H1 (cell line): ENCODE data around the gene DDI2. TPM values are rescaled to one million over a fixed set of nuclear protein-coding genes. Genes with fewer than 3 reads are reported as not detected.

Source experiments
- CTCF ChIA-PET: fragments of 300-600 bp; sonication (Branson Sonifier 250); formaldehyde crosslinking; loops from one replicate; lab custom pipeline; 2021; ENCODE audit not compliant: partially characterized antibody; lab: Charles Lee
- POLR2A ChIA-PET: fragments of 300-600 bp; sonication (Branson Sonifier 250); formaldehyde crosslinking; loops from one replicate; lab custom pipeline; 2021; ENCODE audit warnings: inconsistent platforms; ENCODE audit not compliant: partially characterized antibody; lab: Charles Lee
- DNase-seq, 2 experiments: peaks; one replicate each; pipeline versions ENCODE4 v3.0.0 to v3.0.0-alpha.2; 2010 to 2022; ENCODE audit warnings: low spot score in 2 of 2, low read depth in 1 of 2, mixed read lengths in 1 of 2
- FAIRE-seq: peaks from 2 replicates; lab custom pipeline; 2011; peaks lifted over from hg19 to GRCh38; lab: Jason Lieb, UNC
- H2AFZ ChIP-seq: 2 replicates; pipeline ENCODE4 v1.8.1; 2012; ENCODE audit warnings: low read length, inconsistent platforms
- H2AK5ac ChIP-seq: 2 replicates; pipeline ENCODE4 v1.6.1; 2013; ENCODE audit warnings: low read depth, low read length
- H2BK120ac ChIP-seq: replicated peaks from 2 replicates; pipeline ENCODE3; 2013; ENCODE audit warnings: low read depth, low read length, inconsistent platforms
- H2BK12ac ChIP-seq: 2 replicates; pipeline ENCODE4 v1.6.1; 2013; ENCODE audit warnings: low read depth, low read length
- H2BK15ac ChIP-seq: 2 replicates; pipeline ENCODE4 v1.6.1; 2013; ENCODE audit warnings: low read length
- H2BK20ac ChIP-seq: 2 replicates; pipeline ENCODE4 v1.6.1; 2013; ENCODE audit warnings: low read length
- H2BK5ac ChIP-seq: 2 replicates; pipeline ENCODE4 v1.6.1; 2013; ENCODE audit warnings: low read depth, low read length
- H3K14ac ChIP-seq: 2 replicates; pipeline ENCODE4 v1.6.1; 2013; ENCODE audit warnings: inconsistent platforms; ENCODE audit not compliant: insufficient read length
- H3K18ac ChIP-seq: 2 replicates; pipeline ENCODE4 v1.6.1; 2013; ENCODE audit warnings: low read length; ENCODE audit errors: extremely low read depth
- H3K23ac ChIP-seq: 2 replicates; pipeline ENCODE4 v1.6.1; 2013; ENCODE audit warnings: inconsistent platforms; ENCODE audit not compliant: insufficient read length
- H3K23me2 ChIP-seq: 2 replicates; pipeline ENCODE4 v1.6.1; 2013; ENCODE audit warnings: low read depth, low read length
- H3K27ac ChIP-seq: 2 replicates; pipeline ENCODE4 v1.6.1; 2011; ENCODE audit warnings: low read depth, low read length, inconsistent platforms
- H3K27me3 ChIP-seq, 4 experiments: replicated peaks in 1 of 4; 1 replicate in 1 of 4; 2 replicates in 3 of 4; pipeline versions ENCODE4 v1.6.1 to v1.8.1; 2011 to 2013; ENCODE audit warnings: low read length in 3 of 4, mild to moderate bottlenecking in 3 of 4, inconsistent platforms in 2 of 4, mixed read lengths in 2 of 4, moderate library complexity in 1 of 4; ENCODE audit not compliant: control insufficient read depth in 3 of 4, insufficient read depth in 3 of 4; ENCODE audit errors: extremely low read depth in 1 of 4
- H3K36me3 ChIP-seq, 4 experiments: 2 replicates each; pipeline versions ENCODE4 v1.6.1 to v1.8.1; 2011 to 2013; ENCODE audit warnings: mild to moderate bottlenecking in 4 of 4, low read length in 3 of 4, moderate library complexity in 2 of 4, control low read depth in 1 of 4, inconsistent platforms in 1 of 4; ENCODE audit not compliant: insufficient read depth in 4 of 4, control insufficient read depth in 2 of 4
- H3K4ac ChIP-seq: replicated peaks from 2 replicates; pipeline ENCODE3; 2013; ENCODE audit warnings: low read length, low read depth, mixed read lengths, inconsistent platforms; ENCODE audit not compliant: insufficient read length
- H3K4me1 ChIP-seq, 4 experiments: replicated peaks in 1 of 4; 1 replicate in 1 of 4; 2 replicates in 3 of 4; pipeline versions ENCODE4 v1.6.1 to v1.8.1; 2011 to 2013; ENCODE audit warnings: low read length in 3 of 4, inconsistent platforms in 2 of 4, mixed read lengths in 1 of 4; ENCODE audit not compliant: insufficient read depth in 4 of 4, control insufficient read depth in 3 of 4
- H3K4me2 ChIP-seq, 2 experiments: 2 replicates each; pipeline versions ENCODE4 v1.6.1 to v1.8.1; 2011 to 2013; ENCODE audit warnings: low read depth in 2 of 2, low read length in 2 of 2, control low read depth in 1 of 2, inconsistent platforms in 1 of 2, mild to moderate bottlenecking in 1 of 2; ENCODE audit not compliant: insufficient read depth in 1 of 2
- H3K4me3 ChIP-seq, 4 experiments: fragments of 200-600, 300-600 bp in 1 of 4; sonication (generic), shearing (Covaris generic), sonication (Bioruptor Twin) in 1 of 4; 2 replicates each; pipeline versions ENCODE4 v1.5.1 to v1.8.1; 2011 to 2016; ENCODE audit warnings: low read length in 4 of 4, low read depth in 3 of 4, control low read depth in 2 of 4, inconsistent platforms in 2 of 4, mild to moderate bottlenecking in 2 of 4, mixed read lengths in 1 of 4, moderate library complexity in 1 of 4; ENCODE audit not compliant: insufficient read depth in 2 of 4; ENCODE audit errors: extremely low read depth in 1 of 4
- H3K56ac ChIP-seq: replicated peaks from 2 replicates; pipeline ENCODE3; 2013; ENCODE audit warnings: low read depth, mild to moderate bottlenecking, mixed read lengths, low read length, inconsistent platforms; ENCODE audit not compliant: insufficient read length
- H3K79me1 ChIP-seq: 2 replicates; pipeline ENCODE4 v1.6.1; 2013; ENCODE audit warnings: low read depth, low read length, control low read depth
- H3K79me2 ChIP-seq, 2 experiments: 2 replicates each; pipeline versions ENCODE4 v1.6.1 to v1.8.1; 2012 to 2013; ENCODE audit warnings: low read length in 2 of 2, mild to moderate bottlenecking in 2 of 2, inconsistent platforms in 1 of 2; ENCODE audit not compliant: insufficient read depth in 2 of 2, control insufficient read depth in 1 of 2
- H3K9ac ChIP-seq, 4 experiments: replicated peaks in 1 of 4; 1 replicate in 1 of 4; 2 replicates in 3 of 4; pipeline versions ENCODE4 v1.6.1 to v1.8.1; 2011 to 2013; ENCODE audit warnings: low read depth in 3 of 4, low read length in 3 of 4, control low read depth in 2 of 4, mild to moderate bottlenecking in 2 of 4, moderate library complexity in 2 of 4, inconsistent platforms in 1 of 4; ENCODE audit errors: extremely low read depth in 1 of 4
- H3K9me3 ChIP-seq, 2 experiments: 2 replicates each; pipeline versions ENCODE4 v1.6.1 to v1.8.1; 2012 to 2013; ENCODE audit warnings: mild to moderate bottlenecking in 2 of 2, moderate library complexity in 2 of 2, control low read depth in 1 of 2, inconsistent platforms in 1 of 2, low read depth in 1 of 2, low read length in 1 of 2, mixed read lengths in 1 of 2; ENCODE audit not compliant: insufficient read depth in 2 of 2
- H4K20me1 ChIP-seq, 2 experiments: replicated peaks in 1 of 2; 2 replicates each; pipeline versions ENCODE3 to v1.8.1; 2011 to 2013; ENCODE audit warnings: inconsistent platforms in 2 of 2, low read length in 2 of 2, mild to moderate bottlenecking in 1 of 2; ENCODE audit not compliant: insufficient read depth in 2 of 2, control insufficient read depth in 1 of 2
- H4K5ac ChIP-seq: 2 replicates; pipeline ENCODE4 v1.6.1; 2013; ENCODE audit warnings: low read length, low read depth, mixed read lengths, inconsistent platforms; ENCODE audit not compliant: insufficient read length
- H4K8ac ChIP-seq: 2 replicates; pipeline ENCODE4 v1.8.0; 2013; ENCODE audit warnings: mild to moderate bottlenecking, moderate library complexity, low read length, inconsistent platforms; ENCODE audit not compliant: insufficient read depth; ENCODE audit errors: extremely low read depth
- H4K91ac ChIP-seq: replicated peaks from 2 replicates; pipeline ENCODE3; 2013; ENCODE audit warnings: low read length, mixed read lengths, inconsistent platforms; ENCODE audit not compliant: insufficient read length
- PHF8 ChIP-seq: fragments of 200-600 bp; sonication (generic); conservative IDR thresholded peaks from 2 replicates; pipeline ENCODE4 v1.7.1; 2012; ENCODE audit warnings: low read depth, mild to moderate bottlenecking, inconsistent platforms, low read length, moderate library complexity
- WGBS, 2 experiments: shearing (Covaris generic) in 1 of 2; methylation state at CpG; one replicate each; pipeline versions ENCODE4 v1.1.6 to v1.1.7; 2013 to 2015; ENCODE audit warnings: low lambda C conversion rate in 2 of 2, mixed read lengths in 2 of 2, inconsistent platforms in 1 of 2, low coverage in 1 of 2, missing lambda C conversion rate in 1 of 2; ENCODE audit not compliant: insufficient replicate concordance in 2 of 2, insufficient coverage in 1 of 2, insufficient read length in 1 of 2; ENCODE audit errors: extremely low coverage in 1 of 2, missing lambda C conversion rate in 1 of 2; 5-methylcytosine and 5-hydroxymethylcytosine counted together
- polyA plus RNA-seq, 7 experiments: library from polyadenylated mRNA; depleted of rRNA in 3 of 7; stranded (reverse) in 5 of 7; unstranded in 2 of 7; fragments of >200 nt in 5 of 7; fragments of 200-250 nt in 2 of 7; gene quantifications; 1 replicate in 5 of 7; 2 replicates in 1 of 7; 4 replicates in 1 of 7; pipeline versions ENCODE4 v1.2.1 to v1.2.3, GENCODE V29; 2011 to 2013; ENCODE audit warnings: missing spikeins in 2 of 7, mixed read lengths in 2 of 7
- total RNA-seq: library from RNA; stranded (reverse); fragmentation: NEBNext Ultra II Directional; extraction: Animal tissue kit (Norgen Biotek cat#: 25700); gene quantifications from 2 replicates; pipeline ENCODE4 v1.2.1, GENCODE V29; 2021

The DDI2 gene
- total and polyA plus RNA-seq, 2 of the 8 experiments (the other 6 are each of a cell fraction or from before 2014, with no cell fraction given), result 7.7 to 38.3 TPM

DNA sequence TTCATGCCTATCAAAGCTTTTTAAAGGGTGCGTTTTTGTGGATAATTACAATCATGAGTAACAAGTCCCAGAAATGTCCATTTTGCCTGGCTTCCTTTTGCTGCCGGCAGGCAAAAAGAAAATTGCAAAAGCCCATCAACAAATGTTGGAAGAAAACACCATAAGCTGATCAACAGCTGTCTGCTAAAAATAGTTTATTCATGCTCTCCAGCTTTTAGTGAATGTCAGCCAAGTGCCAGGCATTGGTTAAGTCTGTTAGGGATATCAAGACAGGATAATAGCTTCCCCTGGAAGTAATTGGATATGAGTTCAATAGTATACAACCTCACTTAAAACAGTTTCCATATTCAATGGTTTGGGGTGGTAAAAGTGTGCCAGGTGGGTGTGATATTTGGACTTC is 18.8 kb upstream of the DDI2 start:
- Histone ChIP-seq H4K20me1 (no peaks in the 10 kb centered on the region), H3K4me1 (peaks cover 0 to 9% (median 3%) of the 10 kb centered on the region in 4 experiments; a peak in 3 of 7 replicates), H3K36me3 (no peaks in the 10 kb centered on the region), H3K4me2 (no peak overlapping the region), H4K5ac (no peak overlapping the region), H2BK120ac (no peak overlapping the region), H3K27ac (no peak overlapping the region), H2AK5ac (no peak overlapping the region), H2AFZ (no peak overlapping the region), H4K91ac (no peak overlapping the region), H3K9ac (no peak overlapping the region), H3K79me1 (no peaks in the 10 kb centered on the region), H3K18ac (no peak overlapping the region), H2BK5ac (no peak overlapping the region), H3K79me2 (no peaks in the 10 kb centered on the region), H3K27me3 (no peaks in the 10 kb centered on the region), H2BK20ac (no peak overlapping the region), H3K4me3 (no peak overlapping the region), H4K8ac (no peak overlapping the region), H2BK12ac (no peak overlapping the region), H3K4ac (no peak overlapping the region), H3K14ac (no peak overlapping the region), H3K23me2 (peaks cover 6% of the 10 kb centered on the region; the same call in 1 of the 2 replicates), H2BK15ac (no peak overlapping the region), H3K56ac (no peak overlapping the region), H3K9me3 (no peaks in the 10 kb centered on the region), H3K23ac (no peak overlapping the region)
- FAIRE-seq (no peak), DNase-seq (no peak)
- 88% methylated on average over 2 of the region's 2 CpGs; no CpG with 5 or more reads in 1 of the 2 experiments for WGBS, 2 experiments
- ChIA-PET POLR2A (interaction anchor here (0.8 kb wide), 2 partner anchors 10 to 14 kb away, joined by 3 read pairs; no protein-coding TSS in a partner anchor), CTCF (interaction anchor here (1.1 kb wide), 1 partner anchor 35 kb away, joined by 3 read pairs; no protein-coding TSS in a partner anchor)
- TF ChIP-seq PHF8, result no peak
